HL-60 (cell line): Measurements from ENCODE around the gene MACC1.

Experiments
- GABPA ChIP-seq: IDR thresholded peaks from 2 replicates; pipeline ENCODE4 v1.6.1; 2012; ENCODE audit warnings: low read depth
- POLR2AphosphoS5 ChIP-seq: IDR thresholded peaks from 2 replicates; pipeline ENCODE4 v1.6.1; 2012; ENCODE audit warnings: low read depth
- SPI1 ChIP-seq: IDR thresholded peaks from 2 replicates; pipeline ENCODE4 v1.6.1; 2012; ENCODE audit warnings: low read depth, mild to moderate bottlenecking, borderline replicate concordance
- TF ChIP-seq, protein P1 (sequence below): IDR thresholded peaks from one replicate; pipeline ENCODE4 v1.5.1; 2011; ENCODE audit warnings: low read length, control low read depth, inconsistent platforms; ENCODE audit not compliant: insufficient read depth
- TF ChIP-seq, protein P2 (sequence below): IDR thresholded peaks from 2 replicates; pipeline ENCODE4 v1.6.1; 2012; ENCODE audit warnings: low read depth; ENCODE audit not compliant: insufficient replicate concordance

DNA sequence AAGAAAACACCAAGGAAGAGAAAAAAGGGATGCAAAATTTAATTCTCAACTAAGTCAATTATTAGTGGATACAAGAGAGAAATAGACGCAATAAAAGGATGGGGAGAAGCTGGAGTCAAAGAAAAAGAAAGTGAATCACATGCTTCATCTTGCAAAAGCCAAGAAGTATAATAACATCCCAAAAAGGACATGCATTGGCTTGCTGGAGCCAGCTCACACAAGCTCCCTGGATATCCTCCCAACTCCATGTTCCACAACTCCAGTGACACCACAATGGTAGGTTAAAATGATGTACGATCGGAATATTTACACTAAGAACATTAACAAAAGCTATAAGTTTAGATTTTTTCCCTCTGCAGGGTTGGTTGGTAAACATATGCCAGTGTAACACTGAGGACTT, 72.4 kb downstream of the MACC1 start:
- TF ChIP-seq, protein P1, sequence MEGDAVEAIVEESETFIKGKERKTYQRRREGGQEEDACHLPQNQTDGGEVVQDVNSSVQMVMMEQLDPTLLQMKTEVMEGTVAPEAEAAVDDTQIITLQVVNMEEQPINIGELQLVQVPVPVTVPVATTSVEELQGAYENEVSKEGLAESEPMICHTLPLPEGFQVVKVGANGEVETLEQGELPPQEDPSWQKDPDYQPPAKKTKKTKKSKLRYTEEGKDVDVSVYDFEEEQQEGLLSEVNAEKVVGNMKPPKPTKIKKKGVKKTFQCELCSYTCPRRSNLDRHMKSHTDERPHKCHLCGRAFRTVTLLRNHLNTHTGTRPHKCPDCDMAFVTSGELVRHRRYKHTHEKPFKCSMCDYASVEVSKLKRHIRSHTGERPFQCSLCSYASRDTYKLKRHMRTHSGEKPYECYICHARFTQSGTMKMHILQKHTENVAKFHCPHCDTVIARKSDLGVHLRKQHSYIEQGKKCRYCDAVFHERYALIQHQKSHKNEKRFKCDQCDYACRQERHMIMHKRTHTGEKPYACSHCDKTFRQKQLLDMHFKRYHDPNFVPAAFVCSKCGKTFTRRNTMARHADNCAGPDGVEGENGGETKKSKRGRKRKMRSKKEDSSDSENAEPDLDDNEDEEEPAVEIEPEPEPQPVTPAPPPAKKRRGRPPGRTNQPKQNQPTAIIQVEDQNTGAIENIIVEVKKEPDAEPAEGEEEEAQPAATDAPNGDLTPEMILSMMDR = no peak
- TF ChIP-seq, protein P2, sequence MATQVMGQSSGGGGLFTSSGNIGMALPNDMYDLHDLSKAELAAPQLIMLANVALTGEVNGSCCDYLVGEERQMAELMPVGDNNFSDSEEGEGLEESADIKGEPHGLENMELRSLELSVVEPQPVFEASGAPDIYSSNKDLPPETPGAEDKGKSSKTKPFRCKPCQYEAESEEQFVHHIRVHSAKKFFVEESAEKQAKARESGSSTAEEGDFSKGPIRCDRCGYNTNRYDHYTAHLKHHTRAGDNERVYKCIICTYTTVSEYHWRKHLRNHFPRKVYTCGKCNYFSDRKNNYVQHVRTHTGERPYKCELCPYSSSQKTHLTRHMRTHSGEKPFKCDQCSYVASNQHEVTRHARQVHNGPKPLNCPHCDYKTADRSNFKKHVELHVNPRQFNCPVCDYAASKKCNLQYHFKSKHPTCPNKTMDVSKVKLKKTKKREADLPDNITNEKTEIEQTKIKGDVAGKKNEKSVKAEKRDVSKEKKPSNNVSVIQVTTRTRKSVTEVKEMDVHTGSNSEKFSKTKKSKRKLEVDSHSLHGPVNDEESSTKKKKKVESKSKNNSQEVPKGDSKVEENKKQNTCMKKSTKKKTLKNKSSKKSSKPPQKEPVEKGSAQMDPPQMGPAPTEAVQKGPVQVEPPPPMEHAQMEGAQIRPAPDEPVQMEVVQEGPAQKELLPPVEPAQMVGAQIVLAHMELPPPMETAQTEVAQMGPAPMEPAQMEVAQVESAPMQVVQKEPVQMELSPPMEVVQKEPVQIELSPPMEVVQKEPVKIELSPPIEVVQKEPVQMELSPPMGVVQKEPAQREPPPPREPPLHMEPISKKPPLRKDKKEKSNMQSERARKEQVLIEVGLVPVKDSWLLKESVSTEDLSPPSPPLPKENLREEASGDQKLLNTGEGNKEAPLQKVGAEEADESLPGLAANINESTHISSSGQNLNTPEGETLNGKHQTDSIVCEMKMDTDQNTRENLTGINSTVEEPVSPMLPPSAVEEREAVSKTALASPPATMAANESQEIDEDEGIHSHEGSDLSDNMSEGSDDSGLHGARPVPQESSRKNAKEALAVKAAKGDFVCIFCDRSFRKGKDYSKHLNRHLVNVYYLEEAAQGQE = no peak
- no peak for TF ChIP-seq POLR2AphosphoS5
- TF ChIP-seq GABPA = no peak
- TF ChIP-seq SPI1 = no peak
